Body of pancreas (tissue), 4 donors: ENCODE data around the gene SAP30. TPM values are rescaled to one million over a fixed set of nuclear protein-coding genes. Genes with fewer than 3 reads are reported as not detected.

Experiments
- ATAC-seq: fragments of 150-250 bp; one replicate; pipeline ENCODE4 v1.9.1; 2016
- DNase-seq, 4 donors: peaks; one replicate each; pipeline ENCODE4 v3.0.0-alpha.2; 2019
- H3K27ac ChIP-seq, 4 donors: fragments of 200-600 bp; sonication (generic); 1 replicate in 3 of 4; 2 replicates in 1 of 4; pipeline versions ENCODE4 v1.5.1 to v1.6.1; 2016 to 2019; ENCODE audit warnings: mild to moderate bottlenecking in 1 of 4, mixed read lengths in 1 of 4, moderate library complexity in 1 of 4
- H3K27me3 ChIP-seq, 2 donors: fragments of 200-600 bp; sonication (generic); one replicate each; pipeline ENCODE4 v1.6.0; 2016; ENCODE audit warnings: mild to moderate bottlenecking in 1 of 2
- H3K36me3 ChIP-seq, 2 donors: fragments of 200-600 bp; sonication (generic); replicated peaks in 1 of 2; 2 replicates each; pipeline ENCODE4 v1.5.1; 2016; ENCODE audit warnings: low read depth in 2 of 2; ENCODE audit not compliant: insufficient read depth in 1 of 2
- H3K4me1 ChIP-seq: fragments of 200-600 bp; sonication (generic); one replicate; pipeline ENCODE4 v1.6.0; 2016
- H3K4me3 ChIP-seq, 2 donors: fragments of 200-600 bp; sonication (generic); 1 replicate in 1 of 2; 2 replicates in 1 of 2; pipeline ENCODE4 v1.5.1; 2016 to 2019
- H3K9me3 ChIP-seq, 3 donors: fragments of 200-600 bp; sonication (generic); 1 replicate in 2 of 3; 2 replicates in 1 of 3; pipeline ENCODE4 v1.5.1; 2016
- POLR2A ChIP-seq, 3 donors: fragments of 450-650 bp; IDR thresholded peaks; one replicate each; pipeline ENCODE4 v1.6.1; 2016; ENCODE audit warnings: antibody characterized with exemption in 3 of 3, mild to moderate bottlenecking in 2 of 3
- WGBS, 2 donors: methylation state at CpG; one replicate each; pipeline ENCODE4 v1.1.5; 2017; 5-methylcytosine and 5-hydroxymethylcytosine counted together
- intact Hi-C: fragments of 100-400 bp; cut with DNase I; formaldehyde crosslinking; loops from one replicate; pipeline ENCODE4 v1.15.1; 2023
- total RNA-seq, 2 donors: library from RNA; depleted of rRNA; stranded (reverse); fragments of >200 nt; gene quantifications; one replicate each; pipeline ENCODE4 v1.1.0, GENCODE V29; 2016
- TF ChIP-seq, protein P1 (sequence below), 7 experiments: fragments of 450-650 bp in 4 of 7; fragments of 200-600 bp in 3 of 7; sonication (generic) in 3 of 7; IDR thresholded peaks; one replicate each; pipeline ENCODE4 v1.5.1; 2016 to 2019; ENCODE audit warnings: antibody characterized with exemption in 7 of 7

Gene SAP30
- total RNA-seq, 2 donors from 2014 or later, result 10.2 to 10.6 TPM

DNA sequence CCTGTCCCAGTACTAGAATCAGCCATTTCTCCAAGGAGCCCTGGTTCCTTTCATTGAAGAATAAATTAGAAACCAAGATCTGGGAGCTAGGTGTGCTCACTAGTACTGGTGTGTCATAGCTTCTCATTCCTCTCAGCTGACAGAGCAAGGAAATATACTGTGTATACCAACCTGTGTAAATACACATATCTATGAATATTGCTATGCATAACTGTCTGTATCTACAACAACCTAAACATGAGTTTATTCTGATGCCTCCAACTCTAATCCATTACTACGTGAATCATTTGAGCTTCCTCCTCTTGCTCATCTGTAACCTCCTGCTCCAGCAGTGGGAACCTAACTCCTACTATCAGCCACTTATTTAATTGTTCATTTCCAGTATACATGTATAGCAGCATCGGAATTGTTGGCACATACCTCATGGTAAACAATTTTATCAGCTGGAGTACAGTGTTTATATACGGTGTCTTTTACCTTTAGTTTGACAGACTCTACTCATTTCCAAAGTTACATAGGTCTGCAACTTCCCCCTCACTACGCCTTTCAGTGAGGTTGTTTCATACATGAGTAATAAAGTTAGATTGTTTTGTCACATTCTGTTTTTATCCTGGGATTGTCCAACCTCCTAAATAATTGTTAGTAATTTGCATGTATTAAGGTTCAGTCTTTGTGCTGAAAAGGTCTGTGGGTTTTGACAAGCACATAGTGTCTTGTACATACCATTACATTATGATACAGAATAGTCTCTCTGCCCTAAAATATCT is 35.3 kb downstream of the SAP30 start:
- no peak overlapping the region for H3K27ac ChIP-seq
- intact Hi-C loops, result no loop called here
- no peak for TF ChIP-seq POLR2A (IDR thresholded peaks at IDR 0.05)
- TF ChIP-seq, protein P1, sequence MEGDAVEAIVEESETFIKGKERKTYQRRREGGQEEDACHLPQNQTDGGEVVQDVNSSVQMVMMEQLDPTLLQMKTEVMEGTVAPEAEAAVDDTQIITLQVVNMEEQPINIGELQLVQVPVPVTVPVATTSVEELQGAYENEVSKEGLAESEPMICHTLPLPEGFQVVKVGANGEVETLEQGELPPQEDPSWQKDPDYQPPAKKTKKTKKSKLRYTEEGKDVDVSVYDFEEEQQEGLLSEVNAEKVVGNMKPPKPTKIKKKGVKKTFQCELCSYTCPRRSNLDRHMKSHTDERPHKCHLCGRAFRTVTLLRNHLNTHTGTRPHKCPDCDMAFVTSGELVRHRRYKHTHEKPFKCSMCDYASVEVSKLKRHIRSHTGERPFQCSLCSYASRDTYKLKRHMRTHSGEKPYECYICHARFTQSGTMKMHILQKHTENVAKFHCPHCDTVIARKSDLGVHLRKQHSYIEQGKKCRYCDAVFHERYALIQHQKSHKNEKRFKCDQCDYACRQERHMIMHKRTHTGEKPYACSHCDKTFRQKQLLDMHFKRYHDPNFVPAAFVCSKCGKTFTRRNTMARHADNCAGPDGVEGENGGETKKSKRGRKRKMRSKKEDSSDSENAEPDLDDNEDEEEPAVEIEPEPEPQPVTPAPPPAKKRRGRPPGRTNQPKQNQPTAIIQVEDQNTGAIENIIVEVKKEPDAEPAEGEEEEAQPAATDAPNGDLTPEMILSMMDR (IDR thresholded peaks at IDR 0.05), result no peak

DNA sequence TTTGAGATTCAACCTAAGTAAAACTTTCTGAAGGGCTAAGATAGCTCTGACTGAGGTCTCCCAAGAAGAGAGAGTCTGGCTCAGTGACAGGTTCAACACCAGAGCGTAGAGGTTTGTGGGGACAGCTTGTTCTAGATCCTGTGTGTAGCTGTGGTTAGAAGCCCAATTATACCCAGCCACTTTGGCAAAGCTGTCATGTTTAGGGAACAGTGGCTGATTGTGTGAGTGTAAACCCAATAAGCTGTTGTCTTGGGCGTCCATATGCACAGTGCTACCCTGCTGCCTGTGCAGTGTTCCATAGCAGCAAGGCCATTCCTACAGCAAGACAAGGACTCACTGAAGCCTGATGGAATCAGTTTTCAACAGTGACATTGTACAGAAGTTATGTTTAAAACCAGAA is 39.3 kb downstream of the SAP30 start:
- intact Hi-C loops, result loop anchor here (10.0 kb wide), 1 partner anchor 395 kb away; no protein-coding TSS in a partner anchor
- Histone ChIP-seq H3K4me1 (no peaks in the 10 kb centered on the region), H3K36me3 (no peaks in the 10 kb centered on the region), H3K27ac (peak overlapping the region in 1 of 4 donors; percentile 53), H3K27me3 (no peaks in the 10 kb centered on the region), H3K9me3 (no peaks in the 10 kb centered on the region), H3K4me3 (no peak overlapping the region)
- ATAC-seq (no peak), DNase-seq (no peak)
- TF ChIP-seq POLR2A (IDR thresholded peaks at IDR 0.05), result no peak
- TF ChIP-seq, protein P1 (IDR thresholded peaks at IDR 0.05), result no peak
- WGBS, 2 donors, result 50 to 82% methylated on average over 1 to 2 of the region's 2 CpGs

More for the DNA sequence above, 35.3 kb downstream of the SAP30 start:
- Histone ChIP-seq H3K9me3 (no peaks in the 10 kb centered on the region), H3K4me3 (no peak overlapping the region), H3K4me1 (peaks cover 3% of the 10 kb centered on the region), H3K27me3 (no peaks in the 10 kb centered on the region), H3K36me3 (no peaks in the 10 kb centered on the region)
- no peak for DNase-seq
- ATAC-seq, result no peak
- WGBS, 2 donors, result 69 to 77% methylated on average over 4 of the region's 4 CpGs

DNA sequence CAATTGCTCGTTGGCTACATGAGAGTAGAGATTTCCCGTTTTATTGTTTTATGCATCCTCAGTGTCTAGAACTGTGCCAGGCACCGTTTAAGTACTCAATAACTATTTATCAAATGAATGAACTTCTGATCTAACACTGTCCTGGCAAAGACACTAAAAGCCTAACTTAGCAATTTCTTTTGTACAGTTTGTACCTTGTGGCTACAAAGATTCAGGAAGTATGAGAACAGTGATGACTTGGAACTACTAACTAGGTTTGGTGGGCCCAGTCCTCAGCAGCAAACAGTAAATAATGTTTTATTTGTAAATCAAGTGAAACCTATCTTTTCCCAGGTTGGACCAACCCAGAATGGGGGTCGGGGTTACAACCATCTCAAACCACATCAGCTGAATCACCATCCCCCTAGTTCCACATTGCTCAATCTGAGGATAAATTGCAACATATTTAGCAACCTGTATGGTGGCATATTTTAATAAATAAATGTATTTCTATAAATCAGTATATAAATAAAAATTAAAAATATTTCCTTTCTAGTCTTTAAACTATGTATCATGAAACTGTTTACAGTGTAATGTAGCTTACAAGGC is 40.4 kb downstream of the SAP30 start:
- intact Hi-C loops, result loop anchor here (10.0 kb wide), 1 partner anchor 396 kb away; no protein-coding TSS in a partner anchor
- no peaks in the 10 kb centered on the region for H3K36me3 ChIP-seq
- ATAC-seq, result no peak

DNA sequence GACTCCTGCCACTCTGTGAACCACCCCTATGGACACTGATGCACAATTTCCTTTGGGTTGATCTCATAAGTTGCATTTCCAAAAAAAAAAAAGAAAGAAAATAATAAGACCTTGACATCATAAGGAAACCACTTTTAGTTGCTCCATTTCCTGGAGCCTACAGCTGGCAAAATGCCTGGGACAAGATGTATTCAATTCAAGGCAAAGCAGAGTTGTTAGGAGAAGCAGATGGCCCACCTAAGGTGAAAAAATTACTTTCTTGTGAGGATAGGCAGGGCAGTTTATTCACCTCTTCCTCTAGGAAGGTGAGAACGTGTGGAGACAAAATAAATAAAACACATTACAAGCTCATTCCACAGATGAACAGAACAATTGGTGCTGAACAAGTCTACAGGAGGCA is 42.3 kb downstream of the SAP30 start:
- Histone ChIP-seq H3K9me3 (no peaks in the 10 kb centered on the region), H3K4me1 (no peaks in the 10 kb centered on the region), H3K36me3 (no peaks in the 10 kb centered on the region), H3K4me3 (no peak overlapping the region), H3K27ac (peak overlapping the region in 1 of 4 donors; percentile 33), H3K27me3 (no peaks in the 10 kb centered on the region)
- WGBS, 2 donors, result 50 to 58% methylated on average over 1 of the region's 1 CpG
- no peak for TF ChIP-seq POLR2A (IDR thresholded peaks at IDR 0.05)
- TF ChIP-seq, protein P1 (IDR thresholded peaks at IDR 0.05), result no peak
- DNase-seq, result peak in 2 of 4 donors; percentile 28 to 64
- intact Hi-C loops, result loop anchor here (10.0 kb wide), 1 partner anchor 398 kb away; no protein-coding TSS in a partner anchor
- no peak for ATAC-seq

More for the DNA sequence above, 40.4 kb downstream of the SAP30 start:
- no peaks in the 10 kb centered on the region for H3K4me1 ChIP-seq
- no peaks in the 10 kb centered on the region for H3K27me3 ChIP-seq
- peak overlapping the region in 1 of 4 donors; percentile 53 for H3K27ac ChIP-seq
- no peaks in the 10 kb centered on the region for H3K9me3 ChIP-seq
- no peak for DNase-seq
- WGBS, 2 donors, result 29 to 32% methylated on average over 4 of the region's 4 CpGs
- TF ChIP-seq, protein P1 (IDR thresholded peaks at IDR 0.05), result no peak
- no peak for TF ChIP-seq POLR2A (IDR thresholded peaks at IDR 0.05)
- H3K4me3 ChIP-seq, result no peak overlapping the region
